ENCODE results near the gene EFS. TPM values are rescaled to one million over a fixed set of nuclear protein-coding genes. Genes with fewer than 3 reads are reported as not detected.

EFS gene, protein sequence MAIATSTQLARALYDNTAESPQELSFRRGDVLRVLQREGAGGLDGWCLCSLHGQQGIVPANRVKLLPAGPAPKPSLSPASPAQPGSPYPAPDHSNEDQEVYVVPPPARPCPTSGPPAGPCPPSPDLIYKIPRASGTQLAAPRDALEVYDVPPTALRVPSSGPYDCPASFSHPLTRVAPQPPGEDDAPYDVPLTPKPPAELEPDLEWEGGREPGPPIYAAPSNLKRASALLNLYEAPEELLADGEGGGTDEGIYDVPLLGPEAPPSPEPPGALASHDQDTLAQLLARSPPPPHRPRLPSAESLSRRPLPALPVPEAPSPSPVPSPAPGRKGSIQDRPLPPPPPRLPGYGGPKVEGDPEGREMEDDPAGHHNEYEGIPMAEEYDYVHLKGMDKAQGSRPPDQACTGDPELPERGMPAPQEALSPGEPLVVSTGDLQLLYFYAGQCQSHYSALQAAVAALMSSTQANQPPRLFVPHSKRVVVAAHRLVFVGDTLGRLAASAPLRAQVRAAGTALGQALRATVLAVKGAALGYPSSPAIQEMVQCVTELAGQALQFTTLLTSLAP
- total RNA-seq = not detected in 2 replicates

DNA sequence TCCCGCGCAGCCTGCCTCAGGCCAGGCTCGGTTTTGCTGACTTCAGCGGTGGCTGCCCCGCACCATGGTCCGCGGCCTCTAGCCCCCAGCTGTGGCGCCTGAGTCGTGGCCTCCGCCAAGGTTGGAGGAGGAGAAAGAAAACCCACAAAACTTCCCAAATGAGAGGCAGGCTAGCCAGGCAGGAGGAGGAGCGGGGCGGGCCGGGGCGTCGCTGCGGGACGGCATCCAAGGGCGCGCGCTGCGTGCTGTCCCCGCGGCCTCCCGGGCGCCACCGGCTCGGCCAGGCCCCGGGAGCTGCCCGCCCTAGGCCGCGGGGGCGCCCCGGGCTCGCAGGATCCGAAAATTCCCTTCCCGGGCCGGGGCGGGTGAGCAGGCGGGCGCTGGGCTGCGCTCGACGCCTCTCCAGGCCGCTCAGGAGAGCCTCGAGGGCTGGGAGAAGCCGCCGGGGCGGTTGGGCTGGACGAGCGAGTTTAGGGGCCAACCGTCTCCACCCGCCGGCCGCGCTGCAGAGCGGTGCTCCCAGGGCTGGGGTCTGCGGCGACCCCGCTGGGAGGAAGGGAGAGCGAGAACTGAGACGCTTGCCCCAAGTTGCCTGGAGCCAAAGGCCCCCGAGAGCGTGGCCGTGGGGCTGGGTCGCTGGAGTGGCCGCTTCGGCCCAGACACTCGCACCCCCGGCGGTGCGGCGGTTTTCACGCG, at the start of gene EFS:
EFS (minus strand) TSS at position 137 of the 696 bp plus-strand sequence. CDS start 147 bp downstream, outside the sequence.

DNA sequence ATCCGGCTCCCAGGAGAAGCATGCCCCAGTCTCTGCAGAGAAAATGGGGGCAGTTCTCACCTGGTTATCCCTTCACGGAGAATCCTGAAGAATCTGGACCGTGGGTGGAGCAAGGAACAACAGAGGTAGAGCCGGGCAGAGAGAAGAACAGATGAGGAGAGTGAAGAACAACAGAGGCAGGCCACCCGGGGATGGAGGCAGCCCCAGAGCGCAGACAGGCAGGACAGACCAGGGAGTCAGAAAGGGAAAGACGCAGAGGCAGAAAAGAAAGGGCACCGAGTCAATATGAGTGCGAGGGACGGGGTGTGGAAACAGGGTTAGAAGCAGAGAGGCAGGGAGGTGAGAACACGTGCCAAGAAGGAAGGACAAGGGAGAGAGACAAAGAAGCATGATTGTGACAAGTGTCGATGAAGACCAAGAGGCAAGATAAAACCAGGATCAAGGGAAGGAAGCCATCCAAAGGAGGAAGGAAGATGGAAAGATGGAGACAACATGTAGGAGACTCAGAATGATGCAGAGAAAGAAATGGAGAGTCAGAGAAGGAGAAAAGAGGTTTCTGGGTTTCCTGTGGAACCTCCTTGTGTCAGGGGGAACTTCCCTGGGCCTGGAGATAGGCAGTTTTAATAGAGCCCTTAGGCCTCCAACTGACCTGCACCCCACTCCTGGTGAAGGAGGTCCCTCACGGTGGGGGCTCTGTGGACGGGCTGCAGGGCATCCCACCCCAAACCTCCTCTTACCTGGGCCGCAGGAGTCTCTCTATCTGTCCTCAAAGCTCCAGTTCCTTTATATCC, 42.7 kb upstream of the EFS start, which contains the start of gene MYH6:
MYH6 (minus strand) TSS at position 758 of the 791 bp plus-strand sequence. CDS start 1,050 bp downstream, outside the sequence.

DNA sequence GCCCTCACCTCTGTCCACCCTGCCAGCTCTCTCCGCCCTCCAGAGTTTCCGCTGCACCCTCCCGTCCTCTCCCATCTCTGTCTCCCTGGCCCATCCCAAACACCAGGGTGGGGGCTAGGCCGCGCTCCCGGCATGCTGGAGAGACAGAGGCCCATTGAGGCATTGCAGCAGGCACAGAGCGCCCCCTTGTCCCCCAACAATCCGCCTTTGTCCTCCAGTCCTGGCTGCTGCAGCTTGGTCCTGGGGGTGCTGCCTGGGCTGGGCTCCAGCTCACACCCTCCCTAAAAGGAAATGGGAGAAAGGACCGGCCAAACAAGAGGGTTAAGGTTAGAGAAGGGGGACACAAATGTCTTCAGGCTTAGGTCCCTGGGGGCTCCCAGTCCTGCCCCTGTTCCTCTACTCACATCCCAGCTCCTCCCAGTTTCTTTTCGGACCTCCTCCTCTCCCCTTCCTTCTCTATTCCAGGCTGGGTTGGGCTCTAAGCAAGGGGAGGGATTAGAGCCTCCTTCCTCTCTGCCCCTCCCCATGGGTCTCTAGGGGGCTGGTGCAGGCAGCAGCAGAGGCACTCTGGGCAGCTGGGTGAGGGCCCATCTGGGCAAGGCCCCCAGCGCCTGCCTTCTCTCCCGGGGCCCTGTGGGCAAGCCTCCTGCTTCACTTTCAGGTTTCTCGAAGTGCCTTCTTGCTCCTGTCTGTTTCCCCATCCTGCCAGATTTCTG, 11.7 kb upstream of the EFS start, which contains the start of gene CMTM5:
CMTM5 (plus strand) TSS at position 565 of the 716 bp plus-strand sequence. CDS start 206 bp downstream, outside the sequence.

DNA sequence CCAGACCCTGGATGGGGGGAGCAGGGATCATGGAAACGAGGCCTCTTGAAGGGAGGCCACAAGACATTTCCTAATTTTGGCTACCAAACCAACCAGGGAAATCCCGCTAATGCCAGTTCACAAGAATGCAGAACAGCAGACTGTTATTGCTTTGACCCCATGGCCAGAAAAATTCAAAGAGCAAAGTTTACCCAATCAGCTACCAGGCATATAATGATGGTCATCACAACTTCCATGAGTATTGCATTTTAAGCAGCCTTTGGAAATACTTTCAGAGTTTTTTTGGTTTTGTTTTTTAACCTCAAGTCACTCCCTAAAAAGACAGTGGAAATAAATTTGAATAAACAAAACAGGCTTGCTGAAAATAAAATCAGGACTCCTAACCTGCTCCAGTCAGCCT, 7.5 kb upstream of the EFS start, which contains the start of gene IL25:
IL25 (plus strand) TSS at position 301 of the 400 bp plus-strand sequence.

DNA sequence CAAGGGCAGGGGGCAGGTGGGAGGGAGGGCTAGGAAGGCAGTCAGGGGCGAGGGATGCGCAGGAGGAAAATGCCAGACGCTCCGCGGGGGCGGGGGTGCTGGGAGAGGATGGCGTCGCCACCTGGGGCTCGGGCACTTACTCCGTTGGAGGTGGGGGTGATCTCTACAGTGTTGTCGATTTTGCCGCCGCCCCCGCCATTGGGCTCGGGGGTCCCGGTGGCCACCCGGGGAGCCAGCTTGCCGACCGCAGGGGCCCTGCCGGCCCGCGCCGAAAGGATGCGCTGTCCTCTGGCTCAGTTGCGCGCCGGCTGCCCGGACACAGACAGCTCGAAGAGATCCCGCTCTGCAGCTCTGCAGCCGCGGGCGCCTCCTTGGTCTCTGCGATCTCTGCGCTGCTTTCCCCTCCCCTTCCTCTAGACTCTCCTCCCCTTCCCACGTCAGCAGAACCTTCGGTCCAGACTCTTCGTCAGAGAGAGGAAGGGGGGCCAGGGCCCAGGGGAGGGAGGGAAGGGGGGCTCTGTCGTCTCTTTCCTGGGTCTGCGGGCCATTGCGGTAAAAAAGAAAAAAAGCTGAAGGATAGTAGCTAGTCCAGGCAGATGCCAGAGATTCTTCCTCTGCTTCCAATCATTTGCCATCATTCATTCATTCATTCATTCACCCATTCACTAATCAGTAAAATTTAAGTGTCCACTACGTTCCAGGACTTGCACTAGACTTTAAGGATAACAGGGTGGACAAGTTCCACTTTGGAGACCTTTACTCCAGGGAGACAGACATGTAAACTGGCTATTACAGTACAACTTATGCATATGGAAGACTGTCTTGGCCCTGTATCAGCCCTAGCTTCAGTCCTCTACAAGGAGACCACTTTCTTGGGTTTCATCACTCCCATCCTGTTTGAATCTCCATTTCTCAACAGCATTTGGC, 12.2 kb downstream of the EFS start, which contains the start of gene SLC22A17:
SLC22A17 (minus strand) TSS at position 382 of the 927 bp plus-strand sequence.

DNA sequence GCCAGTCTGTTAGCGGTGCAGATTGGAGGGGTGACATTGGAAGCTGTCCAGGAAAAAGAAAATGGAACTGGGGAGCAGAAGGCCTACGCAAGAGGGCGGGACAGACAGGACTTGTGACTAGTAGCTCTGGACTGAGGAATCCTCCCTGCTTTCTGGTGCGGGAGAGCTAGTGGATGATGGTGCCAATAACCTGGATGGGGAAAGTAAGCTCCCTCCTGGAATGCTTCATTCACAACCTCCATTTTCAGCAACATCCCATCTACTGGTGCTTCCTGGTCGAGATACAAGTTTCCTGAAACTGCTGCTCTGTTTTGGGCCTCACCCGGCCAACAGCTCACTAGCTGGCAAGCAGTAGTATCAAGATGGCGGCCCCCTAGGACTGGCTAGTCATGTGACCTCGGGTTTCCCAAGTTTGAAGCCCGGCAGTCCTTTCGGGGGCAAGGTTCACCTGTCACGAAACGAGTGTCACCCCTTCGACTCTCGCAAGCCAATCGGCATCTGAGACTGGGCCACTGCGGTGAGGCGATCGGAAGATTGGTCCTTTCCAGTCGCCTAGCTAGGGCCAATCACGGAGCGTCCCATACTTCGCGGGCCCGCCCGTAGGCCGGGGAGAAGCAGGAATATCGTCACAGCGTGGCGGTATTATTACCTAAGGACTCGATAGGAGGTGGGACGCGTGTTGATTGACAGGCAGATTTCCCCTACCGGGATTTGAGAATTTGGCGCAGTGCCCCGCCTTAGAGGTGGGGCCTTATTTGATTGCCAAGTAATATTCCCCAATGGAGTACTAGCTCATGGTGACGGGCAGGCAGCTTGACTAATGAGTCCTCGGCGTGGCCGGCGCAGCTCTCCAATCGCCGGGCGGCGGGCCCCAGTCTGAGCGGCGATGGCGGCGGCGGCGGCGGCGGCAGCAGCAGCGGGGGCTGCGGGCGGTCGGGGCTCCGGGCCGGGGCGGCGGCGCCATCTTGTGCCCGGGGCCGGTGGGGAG, 44.1 kb downstream of the EFS start, which contains the start of gene PABPN1:
PABPN1 (plus strand) TSS at position 874 of the 988 bp plus-strand sequence; CDS start at position 887, 13 bp downstream.

DNA sequence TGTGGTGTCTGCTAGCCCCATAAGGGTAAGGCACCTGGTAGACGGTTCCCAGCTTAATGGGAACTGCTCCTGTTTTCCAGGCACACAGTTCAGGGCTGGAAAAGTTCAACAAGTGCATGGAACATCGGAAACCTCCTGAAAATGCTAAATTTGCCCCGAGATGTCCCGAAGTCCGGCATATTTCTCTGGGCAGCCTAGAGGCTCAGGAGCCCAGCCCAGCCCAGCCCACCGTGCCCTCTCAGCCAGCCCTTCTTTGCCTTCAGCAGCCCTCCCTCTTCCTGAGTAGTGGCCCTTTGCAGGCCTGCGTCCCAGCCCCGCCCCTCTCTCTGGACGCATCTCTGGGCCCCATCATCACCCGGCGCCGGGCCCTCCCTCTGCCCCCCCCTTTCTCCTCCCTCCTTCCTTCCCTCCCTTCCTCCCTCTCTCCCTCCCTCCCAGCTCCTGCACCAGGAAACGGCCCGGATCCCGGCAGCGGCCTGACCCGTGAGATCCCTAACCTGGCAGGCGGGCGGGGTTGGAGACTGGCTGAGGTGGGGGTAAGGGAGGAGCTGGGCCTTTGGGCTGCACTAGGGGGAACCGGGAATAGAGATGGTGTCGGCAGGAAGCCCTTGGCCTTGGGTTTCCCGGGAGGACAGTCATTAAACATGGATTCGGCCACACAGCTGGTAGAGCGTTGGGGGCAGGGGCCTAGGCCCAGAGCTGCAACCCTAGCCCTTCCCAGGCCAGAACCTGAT, 58.4 kb downstream of the EFS start, which contains the start of gene BCL2L2:
BCL2L2 (plus strand) TSS at position 422 of the 734 bp plus-strand sequence. CDS start 935 bp downstream, outside the sequence.

Small RNA genes lying within 50 kb of the gene (small RNA-seq; reads per million reads assigned to genes)
- gene MIR208A = not detected

Other genes starting within 250 kb of the EFS start
- not detected in 2 replicates for gene CEBPE, start 245.9 kb downstream of the EFS start, total RNA-seq
- 1.1 and 2.4 TPM in 2 replicates for gene SLC7A8, start 181.5 kb downstream of the EFS start, total RNA-seq
- not detected in 2 replicates for gene RNF212B, start 127.2 kb downstream of the EFS start, total RNA-seq
- 5.9 and 9.8 TPM in 2 replicates for gene HOMEZ, start 79.0 kb downstream of the EFS start, total RNA-seq
- gene PPP1R3E, start 62.3 kb downstream of the EFS start, total RNA-seq = 3.7 and 4.7 TPM in 2 replicates
- gene BCL2L2, start 58.3 kb downstream of the EFS start, total RNA-seq = 18.5 and 22.2 TPM in 2 replicates
- gene PABPN1, start 43.7 kb downstream of the EFS start, total RNA-seq = 71.1 and 81.7 TPM in 2 replicates
- 0.86 and 1.1 TPM in 2 replicates for gene SLC22A17, start 12.3 kb downstream of the EFS start, total RNA-seq
- gene IL25, start 7.6 kb upstream of the EFS start, total RNA-seq = not detected in 2 replicates
- not detected in 2 replicates for gene CMTM5, start 11.9 kb upstream of the EFS start, total RNA-seq
- not detected in 2 replicates for gene MYH6, start 43.1 kb upstream of the EFS start, total RNA-seq
- gene MYH7, start 70.5 kb upstream of the EFS start, total RNA-seq = not detected in 2 replicates
- gene NGDN, start 104.5 kb upstream of the EFS start, total RNA-seq = 41.6 and 48.2 TPM in 2 replicates
- 0.40 and 0.86 TPM in 2 replicates for gene ZFHX2, start 186.6 kb upstream of the EFS start, total RNA-seq
- gene THTPA, start 191.1 kb upstream of the EFS start, total RNA-seq = 14.1 and 18.9 TPM in 2 replicates
- gene AP1G2, start 202.6 kb upstream of the EFS start, total RNA-seq = 7.6 and 17.0 TPM in 2 replicates
- gene JPH4, start 213.6 kb upstream of the EFS start, total RNA-seq = not detected in 2 replicates

Data from thoracic aorta endothelial cell (primary cell).